ENCODE measurements around the gene RPL28.

- TF ChIP-seq CTCF (conservative IDR thresholded peaks at IDR 0.05; ENCODE audit: low read depth, low read length) (no peak), MXI1 (IDR thresholded peaks at IDR 0.05; ENCODE audit: borderline replicate concordance, low read depth, low read length) (no peak), MAZ (IDR thresholded peaks at IDR 0.05; ENCODE audit: borderline replicate concordance, low read depth, low read length) (0 out of 2 replicates have a peak, but pooled peaks have one; percentile 7), RAD21 (IDR thresholded peaks at IDR 0.05; ENCODE audit: low read length) (no peak), POLR2A (IDR thresholded peaks at IDR 0.05; ENCODE audit: low read depth, low read length) (no peak; the same call in 1 of the 2 replicates), BHLHE40 (IDR thresholded peaks at IDR 0.05; ENCODE audit: low read depth, low read length) (no peak), RCOR1 (IDR thresholded peaks at IDR 0.05; ENCODE audit: insufficient replicate concordance, low read length) (no peak), CHD1 (IDR thresholded peaks at IDR 0.05; ENCODE audit: low read depth, low read length) (no peak), FOS (IDR thresholded peaks at IDR 0.05; ENCODE audit: low read depth, low read length) (no peak), ELK1 (IDR thresholded peaks at IDR 0.05; ENCODE audit: borderline replicate concordance, low read depth, low read length) (no peak), CEBPB (IDR thresholded peaks at IDR 0.05; ENCODE audit: low read depth, low read length) (no peak), SMC3 (IDR thresholded peaks at IDR 0.05; ENCODE audit: low read depth, low read length) (no peak)
- TF ChIP-seq, protein P1, sequence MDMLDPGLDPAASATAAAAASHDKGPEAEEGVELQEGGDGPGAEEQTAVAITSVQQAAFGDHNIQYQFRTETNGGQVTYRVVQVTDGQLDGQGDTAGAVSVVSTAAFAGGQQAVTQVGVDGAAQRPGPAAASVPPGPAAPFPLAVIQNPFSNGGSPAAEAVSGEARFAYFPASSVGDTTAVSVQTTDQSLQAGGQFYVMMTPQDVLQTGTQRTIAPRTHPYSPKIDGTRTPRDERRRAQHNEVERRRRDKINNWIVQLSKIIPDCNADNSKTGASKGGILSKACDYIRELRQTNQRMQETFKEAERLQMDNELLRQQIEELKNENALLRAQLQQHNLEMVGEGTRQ (IDR thresholded peaks at IDR 0.05; ENCODE audit: low read depth, low read length) = no peak
Measured at GRCh38 chr19:55341171-55341588, 44.6 kb upstream of the RPL28 start.

Measured in IMR-90 (cell line).